CD4-positive, CD25-positive, alpha-beta regulatory T cell (primary cell): ENCODE data around the gene ITGAL. TPM values are rescaled to one million over a fixed set of nuclear protein-coding genes. Genes with fewer than 3 reads are reported as not detected.
"Not testable (repeated sequence)": the region's sequence is repeated elsewhere in the genome, so short reads cannot be mapped to it uniquely, and the experiment has no call there.

Source experiments
- ATAC-seq, 2 donors: fragments of 150-1000 bp; cut with Tn5 transposase; one replicate each; pipeline ENCODE4 v1.10.0; 2021; ENCODE audit warnings: low read depth in 2 of 2, moderate number of reproducible peaks in 2 of 2, moderate library complexity in 1 of 2
- DNase-seq, 3 donors: peaks; one replicate each; pipeline versions ENCODE4 v3.0.0 to v3.0.0-alpha.2; 2012 to 2022; ENCODE audit warnings: mixed read lengths in 1 of 3
- H3K27ac ChIP-seq: one replicate; pipeline ENCODE4 v1.7.0; 2013; ENCODE audit warnings: mild to moderate bottlenecking, low read length; ENCODE audit not compliant: insufficient read depth, poor library complexity, severe bottlenecking
- H3K27me3 ChIP-seq: one replicate; pipeline ENCODE4 v1.7.0; 2013; ENCODE audit warnings: low read length; ENCODE audit not compliant: control insufficient read depth, insufficient read depth
- H3K36me3 ChIP-seq: one replicate; pipeline ENCODE4 v1.7.0; 2013; ENCODE audit warnings: mild to moderate bottlenecking, low read length, moderate library complexity; ENCODE audit not compliant: control insufficient read depth, insufficient read depth
- H3K4me1 ChIP-seq: 2 replicates; pipeline ENCODE4 v1.7.0; 2013; ENCODE audit warnings: mild to moderate bottlenecking, low read length; ENCODE audit not compliant: insufficient read depth, control insufficient read depth, poor library complexity, severe bottlenecking
- H3K4me3 ChIP-seq: one replicate; pipeline ENCODE4 v1.7.0; 2013; ENCODE audit warnings: low read depth, mild to moderate bottlenecking, low read length, moderate library complexity
- H3K9me3 ChIP-seq, 2 experiments: 1 replicate in 1 of 2; 2 replicates in 1 of 2; pipeline ENCODE4 v1.7.0; 2013; ENCODE audit warnings: low read length in 2 of 2, mild to moderate bottlenecking in 1 of 2, moderate library complexity in 1 of 2; ENCODE audit not compliant: control insufficient read depth in 2 of 2
- H3K27ac Mint-ChIP-seq, 3 donors: one replicate each; pipeline ENCODE4 v1.8.0; 2020 to 2022; ENCODE audit warnings: mild to moderate bottlenecking in 3 of 3, mixed read lengths in 3 of 3, moderate library complexity in 2 of 3
- H3K27me3 Mint-ChIP-seq: one replicate; pipeline ENCODE4 v1.8.0; 2022; ENCODE audit warnings: mild to moderate bottlenecking, mixed read lengths
- H3K36me3 Mint-ChIP-seq: one replicate; pipeline ENCODE4 v1.8.0; 2020; ENCODE audit warnings: mixed read lengths
- H3K4me1 Mint-ChIP-seq, 4 donors: one replicate each; pipeline ENCODE4 v1.8.0; 2020 to 2022; ENCODE audit warnings: mixed read lengths in 4 of 4, mild to moderate bottlenecking in 1 of 4
- H3K4me3 Mint-ChIP-seq, 4 donors: one replicate each; pipeline ENCODE4 v1.8.0; 2020 to 2022; ENCODE audit warnings: mild to moderate bottlenecking in 4 of 4, mixed read lengths in 4 of 4, moderate library complexity in 3 of 4
- H3K9me3 Mint-ChIP-seq, 7 donors: one replicate each; pipeline ENCODE4 v1.8.0; 2020 to 2022; ENCODE audit warnings: mixed read lengths in 7 of 7, mild to moderate bottlenecking in 3 of 7, moderate library complexity in 2 of 7
- polyA plus RNA-seq, 4 donors: library from polyadenylated mRNA; unstranded; fragments of 300-500 nt; fragmentation: Illumina TruSeq; gene quantifications; one replicate each; pipeline ENCODE4 v1.2.3, GENCODE V29; 2021
- total RNA-seq: library from RNA; stranded (reverse); gene quantifications from one replicate; pipeline ENCODE4 v1.2.3, GENCODE V29; 2022

The ITGAL gene
- total and polyA plus RNA-seq, 5 donors from 2014 or later = 106 to 393 (median 125) TPM

GRCh38 chr16:30447512-30448226, 24.9 kb upstream of the ITGAL start:
- H3K9me3 Mint-ChIP-seq = no peaks in the 10 kb centered on the region
- H3K4me1 ChIP-seq = peaks cover 42% of the 10 kb centered on the region
- H3K4me1 Mint-ChIP-seq = peaks cover 21 to 55% (median 34%) of the 10 kb centered on the region in 4 donors
- peaks cover 4% of the 10 kb centered on the region for H3K36me3 ChIP-seq
- peak overlapping the region in 3 of 4 donors; percentile 44 to 72 (median 66) for H3K4me3 Mint-ChIP-seq
- H3K27ac Mint-ChIP-seq = peak overlapping the region in 1 of 3 donors; percentile 52
- H3K27me3 Mint-ChIP-seq = peaks cover 5% of the 10 kb centered on the region
- no peak overlapping the region for H3K4me3 ChIP-seq
- H3K27ac ChIP-seq = no peak overlapping the region
- ATAC-seq = no peak
- no peaks in the 10 kb centered on the region for H3K27me3 ChIP-seq
- DNase-seq = no peak
- H3K9me3 ChIP-seq = no peaks in the 10 kb centered on the region
- H3K36me3 Mint-ChIP-seq = peaks cover 12% of the 10 kb centered on the region

GRCh38 chr16:30449116-30449435, 23.5 kb upstream of the ITGAL start:
- Mint-ChIP-seq H3K4me1 (peaks cover 16 to 50% (median 25%) of the 10 kb centered on the region in 4 donors), H3K27ac (no peak overlapping the region), H3K9me3 (no peaks in the 10 kb centered on the region), H3K4me3 (no peak overlapping the region), H3K36me3 (peaks cover under 1% of the 10 kb centered on the region), H3K27me3 (peaks cover 5% of the 10 kb centered on the region)
- no peaks in the 10 kb centered on the region for H3K9me3 ChIP-seq
- no peak overlapping the region for H3K27ac ChIP-seq
- H3K4me3 ChIP-seq = no peak overlapping the region
- peaks cover 34% of the 10 kb centered on the region for H3K4me1 ChIP-seq
- no peaks in the 10 kb centered on the region for H3K36me3 ChIP-seq
- ATAC-seq = no peak
- DNase-seq = no peak
- no peaks in the 10 kb centered on the region for H3K27me3 ChIP-seq

GRCh38 chr16:30452709-30453580, 19.6 kb upstream of the ITGAL start:
- DNase-seq, H3K36me3 Mint-ChIP-seq, H3K9me3 ChIP-seq, H3K4me3 ChIP-seq, H3K4me3 Mint-ChIP-seq, H3K27ac ChIP-seq, ATAC-seq, H3K36me3 ChIP-seq, H3K27me3 Mint-ChIP-seq, H3K27me3 ChIP-seq, H3K9me3 Mint-ChIP-seq: not testable (repeated sequence)
- peaks cover 13 to 55% (median 23%) of the 10 kb centered on the region in 4 donors for H3K4me1 Mint-ChIP-seq
- H3K4me1 ChIP-seq = peaks cover 23% of the 10 kb centered on the region
- peak overlapping the region in 1 of 3 donors; percentile 56 for H3K27ac Mint-ChIP-seq

- no peaks in the 10 kb centered on the region for H3K36me3 ChIP-seq
- no peak for DNase-seq
- H3K27me3 ChIP-seq = no peaks in the 10 kb centered on the region
- H3K4me3 Mint-ChIP-seq = peak overlapping the region in 1 of 4 donors; percentile 67
- H3K36me3 Mint-ChIP-seq = no peaks in the 10 kb centered on the region
- no peak overlapping the region for H3K27ac ChIP-seq
- no peaks in the 10 kb centered on the region for H3K9me3 Mint-ChIP-seq
- no peaks in the 10 kb centered on the region for H3K27me3 Mint-ChIP-seq
- H3K4me1 Mint-ChIP-seq = peaks cover 11 to 56% (median 25%) of the 10 kb centered on the region in 4 donors
- H3K4me3 ChIP-seq = no peak overlapping the region
- no peaks in the 10 kb centered on the region for H3K9me3 ChIP-seq
- ATAC-seq = no peak
- peak overlapping the region; percentile 31 to 96 (median 84) for H3K27ac Mint-ChIP-seq
- H3K4me1 ChIP-seq = peaks cover 27% of the 10 kb centered on the region
Measured at GRCh38 chr16:30456302-30456701, 16.2 kb upstream of the ITGAL start.

GRCh38 chr16:30457256-30457655, 15.3 kb upstream of the ITGAL start:
- peaks cover 27% of the 10 kb centered on the region for H3K4me1 ChIP-seq
- H3K4me3 Mint-ChIP-seq = peak overlapping the region in 2 of 4 donors; percentile 19 to 67
- no peaks in the 10 kb centered on the region for H3K36me3 Mint-ChIP-seq
- H3K4me3 ChIP-seq = no peak overlapping the region
- DNase-seq (no peak), ATAC-seq (no peak)
- H3K9me3 Mint-ChIP-seq = no peaks in the 10 kb centered on the region
- H3K9me3 ChIP-seq = no peaks in the 10 kb centered on the region
- H3K36me3 ChIP-seq = no peaks in the 10 kb centered on the region
- peaks cover 11 to 56% (median 23%) of the 10 kb centered on the region in 4 donors for H3K4me1 Mint-ChIP-seq
- peak overlapping the region; percentile 73 to 96 (median 84) for H3K27ac Mint-ChIP-seq
- no peak overlapping the region for H3K27ac ChIP-seq
- H3K27me3 ChIP-seq = no peaks in the 10 kb centered on the region
- no peaks in the 10 kb centered on the region for H3K27me3 Mint-ChIP-seq

GRCh38 chr16:30457743-30458560, 14.6 kb upstream of the ITGAL start:
- Mint-ChIP-seq H3K4me1 (peaks cover 5 to 49% (median 18%) of the 10 kb centered on the region in 4 donors), H3K27me3 (no peaks in the 10 kb centered on the region), H3K27ac (peak overlapping the region; percentile 84 to 99 (median 90)), H3K9me3 (no peaks in the 10 kb centered on the region), H3K36me3 (no peaks in the 10 kb centered on the region), H3K4me3 (peak overlapping the region in 3 of 4 donors; percentile 51 to 67 (median 62))
- Histone ChIP-seq H3K4me1 (peaks cover 27% of the 10 kb centered on the region), H3K9me3 (no peaks in the 10 kb centered on the region), H3K36me3 (no peaks in the 10 kb centered on the region), H3K4me3 (no peak overlapping the region), H3K27ac (no peak overlapping the region), H3K27me3 (no peaks in the 10 kb centered on the region)
- no peak for ATAC-seq
- DNase-seq = no peak
